ENCODE measurements around the gene IGSF6.
"Not testable (repeated sequence)": the region's sequence is repeated elsewhere in the genome, so short reads cannot be mapped to it uniquely, and the experiment has no call there.

Gene IGSF6, protein sequence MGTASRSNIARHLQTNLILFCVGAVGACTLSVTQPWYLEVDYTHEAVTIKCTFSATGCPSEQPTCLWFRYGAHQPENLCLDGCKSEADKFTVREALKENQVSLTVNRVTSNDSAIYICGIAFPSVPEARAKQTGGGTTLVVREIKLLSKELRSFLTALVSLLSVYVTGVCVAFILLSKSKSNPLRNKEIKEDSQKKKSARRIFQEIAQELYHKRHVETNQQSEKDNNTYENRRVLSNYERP

DNA sequence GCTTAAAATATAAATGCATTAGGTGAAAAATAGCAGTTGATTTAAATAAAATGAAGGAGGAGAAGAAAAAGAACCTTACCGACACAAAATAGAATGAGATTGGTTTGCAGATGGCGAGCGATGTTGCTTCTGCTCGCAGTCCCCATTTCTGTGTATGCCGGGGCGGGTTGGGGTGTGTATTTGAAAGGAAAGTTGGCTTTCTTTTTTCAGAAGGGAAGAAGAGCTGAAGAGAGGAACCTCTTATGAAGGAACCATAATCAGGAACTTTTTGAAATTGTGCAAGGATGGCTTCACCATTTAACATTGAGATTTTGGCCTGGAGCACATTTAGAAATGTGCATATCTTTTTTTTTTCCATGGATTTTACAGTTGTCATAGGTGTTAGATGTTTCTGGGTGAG lies at the start of gene IGSF6:
TSS of gene IGSF6 (minus strand) at position 156 of the 400 bp plus-strand sequence. CDS start at position 146, 10 bp downstream.
- Histone ChIP-seq H3K4me3 (ENCODE audit: low read depth, low read length) (no peak within 1 kb of the TSS), H3K27me3 (ENCODE audit: insufficient read depth, low read depth, severe bottlenecking) (no peaks in the 10 kb centered on the region), H3K27ac (no peak within 1 kb of the TSS), H3K9me3 (ENCODE audit: severe bottlenecking) (no peaks in the 10 kb centered on the region), H3K36me3 (peaks cover 9% of the 10 kb centered on the region)
- TF ChIP-seq, protein P1, sequence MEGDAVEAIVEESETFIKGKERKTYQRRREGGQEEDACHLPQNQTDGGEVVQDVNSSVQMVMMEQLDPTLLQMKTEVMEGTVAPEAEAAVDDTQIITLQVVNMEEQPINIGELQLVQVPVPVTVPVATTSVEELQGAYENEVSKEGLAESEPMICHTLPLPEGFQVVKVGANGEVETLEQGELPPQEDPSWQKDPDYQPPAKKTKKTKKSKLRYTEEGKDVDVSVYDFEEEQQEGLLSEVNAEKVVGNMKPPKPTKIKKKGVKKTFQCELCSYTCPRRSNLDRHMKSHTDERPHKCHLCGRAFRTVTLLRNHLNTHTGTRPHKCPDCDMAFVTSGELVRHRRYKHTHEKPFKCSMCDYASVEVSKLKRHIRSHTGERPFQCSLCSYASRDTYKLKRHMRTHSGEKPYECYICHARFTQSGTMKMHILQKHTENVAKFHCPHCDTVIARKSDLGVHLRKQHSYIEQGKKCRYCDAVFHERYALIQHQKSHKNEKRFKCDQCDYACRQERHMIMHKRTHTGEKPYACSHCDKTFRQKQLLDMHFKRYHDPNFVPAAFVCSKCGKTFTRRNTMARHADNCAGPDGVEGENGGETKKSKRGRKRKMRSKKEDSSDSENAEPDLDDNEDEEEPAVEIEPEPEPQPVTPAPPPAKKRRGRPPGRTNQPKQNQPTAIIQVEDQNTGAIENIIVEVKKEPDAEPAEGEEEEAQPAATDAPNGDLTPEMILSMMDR (IDR thresholded peaks at IDR 0.05; ENCODE audit: low read depth, low read length) = no peak
- DNase-seq = no peak

DNA sequence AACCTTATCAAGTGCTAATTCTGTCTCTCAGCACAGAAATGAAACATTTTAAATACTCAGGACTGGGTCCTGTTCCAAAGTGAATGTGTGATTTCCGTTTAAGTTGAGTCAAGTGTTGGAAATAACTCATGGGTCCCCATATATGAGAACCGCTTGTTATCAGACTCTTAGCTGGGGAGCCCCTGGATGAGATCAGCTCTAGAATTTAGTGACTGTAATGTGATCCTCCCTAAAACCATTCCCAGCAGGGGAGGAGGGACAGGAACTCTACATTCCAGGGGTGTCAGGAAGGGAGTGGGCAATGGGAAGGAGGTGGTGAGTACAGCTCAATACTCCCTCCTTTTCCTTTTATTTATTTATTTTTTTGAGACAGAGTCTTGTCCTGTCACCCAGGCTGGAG lies 48.9 kb upstream of the IGSF6 start:
- Histone ChIP-seq H3K9me3 (ENCODE audit: severe bottlenecking) (no peaks in the 10 kb centered on the region), H3K27ac (no peak overlapping the region), H3K36me3 (no peaks in the 10 kb centered on the region), H3K27me3 (ENCODE audit: insufficient read depth, low read depth, severe bottlenecking) (no peaks in the 10 kb centered on the region), H3K4me3 (ENCODE audit: low read depth, low read length) (no peak overlapping the region)
- TF ChIP-seq, protein P1 (IDR thresholded peaks at IDR 0.05; ENCODE audit: low read depth, low read length) = no peak
- DNase-seq = no peak

DNA sequence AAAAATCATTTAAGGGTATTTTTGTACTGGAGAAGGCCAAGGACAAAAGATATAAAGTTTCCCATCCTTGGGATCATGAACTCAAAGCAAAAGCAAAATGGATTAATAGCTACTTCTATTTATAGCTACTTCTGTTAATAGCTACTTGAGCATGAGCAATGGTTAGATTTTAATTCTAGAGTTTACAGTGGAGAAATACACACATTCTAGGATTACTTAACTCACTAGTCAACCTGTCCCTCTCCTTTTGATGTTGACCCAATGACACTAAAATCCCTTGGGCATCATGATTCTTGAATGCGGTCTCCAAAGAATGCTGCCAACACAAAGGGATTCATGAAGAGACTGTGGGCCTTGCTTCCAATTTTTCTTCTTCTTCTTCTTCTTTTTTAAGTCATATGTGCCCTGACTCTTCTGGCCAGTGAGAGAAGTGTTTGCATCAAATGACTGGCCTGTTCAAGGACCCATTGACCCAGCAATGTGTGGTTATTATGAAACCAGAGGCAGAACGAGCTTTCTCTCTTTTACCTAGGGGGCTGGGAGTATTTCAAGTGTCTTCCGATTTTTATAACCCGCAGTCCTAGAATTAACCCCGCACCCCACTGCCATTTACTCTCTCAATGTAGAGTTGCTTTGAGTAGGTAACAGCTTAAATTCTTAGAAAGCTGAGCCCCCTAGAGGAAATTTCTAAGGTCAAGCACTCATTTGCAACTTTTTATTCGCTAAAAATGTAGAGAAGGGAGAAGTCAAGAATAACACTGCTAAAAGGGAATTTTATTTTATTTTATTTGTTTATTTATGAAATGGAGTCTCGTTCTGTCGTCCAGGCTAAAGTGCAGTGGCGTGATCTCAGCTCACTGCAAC lies 46.0 kb upstream of the IGSF6 start:
- Histone ChIP-seq H3K9me3 (ENCODE audit: severe bottlenecking) (no peaks in the 10 kb centered on the region), H3K27ac (no peak overlapping the region), H3K36me3 (no peaks in the 10 kb centered on the region), H3K27me3 (ENCODE audit: insufficient read depth, low read depth, severe bottlenecking) (no peaks in the 10 kb centered on the region), H3K4me3 (ENCODE audit: low read depth, low read length) (no peak overlapping the region)
- DNase-seq = no peak
- TF ChIP-seq, protein P1 (IDR thresholded peaks at IDR 0.05; ENCODE audit: low read depth, low read length) = no peak

DNA sequence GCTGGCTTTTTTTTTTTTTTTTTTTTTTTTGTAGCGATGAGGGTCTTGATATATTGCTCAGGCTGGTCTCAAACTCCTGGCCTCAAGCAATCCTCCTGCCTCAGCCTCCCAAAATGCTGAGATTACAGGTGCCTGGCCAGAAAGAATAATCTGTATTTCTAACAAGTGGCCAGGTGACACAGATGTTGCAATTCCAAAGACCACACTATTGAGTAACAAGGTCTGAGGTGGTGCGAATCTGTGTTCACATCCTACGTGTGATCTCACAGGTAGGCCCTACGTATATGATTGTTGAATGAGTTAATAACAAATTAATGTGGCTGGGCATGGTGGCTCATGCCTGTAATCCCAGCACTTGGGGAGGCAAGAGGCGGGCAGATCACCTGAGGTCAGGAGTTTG lies 44.6 kb upstream of the IGSF6 start:
- Histone ChIP-seq H3K27ac (no peak overlapping the region), H3K4me3 (ENCODE audit: low read depth, low read length) (no peak overlapping the region)

DNA sequence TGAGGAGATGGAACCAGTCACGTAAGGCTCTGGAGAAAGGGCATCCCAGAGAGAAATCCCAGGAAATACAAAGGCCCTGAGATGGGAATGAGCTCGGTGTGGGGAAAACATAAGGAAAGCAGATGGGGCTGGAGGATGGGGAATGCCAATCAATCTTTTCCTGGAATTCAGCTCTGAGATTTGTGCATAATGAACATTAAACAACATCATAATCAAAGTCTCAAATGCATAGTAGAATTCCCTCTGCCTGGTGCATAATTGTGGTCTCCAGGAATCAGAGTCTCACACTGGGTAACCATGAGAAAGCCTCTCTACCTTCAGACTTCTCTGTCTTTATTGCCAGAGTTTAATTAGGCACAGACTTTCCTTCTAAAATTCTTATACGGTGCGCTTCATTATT lies 42.2 kb upstream of the IGSF6 start:
- Histone ChIP-seq H3K4me3 (ENCODE audit: low read depth, low read length) (no peak overlapping the region), H3K36me3 (no peaks in the 10 kb centered on the region), H3K27ac (no peak overlapping the region), H3K27me3 (ENCODE audit: insufficient read depth, low read depth, severe bottlenecking) (no peaks in the 10 kb centered on the region), H3K9me3 (ENCODE audit: severe bottlenecking) (no peaks in the 10 kb centered on the region)
- TF ChIP-seq, protein P1 (IDR thresholded peaks at IDR 0.05; ENCODE audit: low read depth, low read length) = no peak
- DNase-seq = no peak

More for the DNA sequence above, 44.6 kb upstream of the IGSF6 start:
- no peak for DNase-seq
- no peaks in the 10 kb centered on the region for H3K36me3 ChIP-seq
- no peaks in the 10 kb centered on the region for H3K27me3 ChIP-seq (ENCODE audit: insufficient read depth, low read depth, severe bottlenecking)
- no peaks in the 10 kb centered on the region for H3K9me3 ChIP-seq (ENCODE audit: severe bottlenecking)
- TF ChIP-seq, protein P1 (IDR thresholded peaks at IDR 0.05; ENCODE audit: low read depth, low read length) = no peak

DNA sequence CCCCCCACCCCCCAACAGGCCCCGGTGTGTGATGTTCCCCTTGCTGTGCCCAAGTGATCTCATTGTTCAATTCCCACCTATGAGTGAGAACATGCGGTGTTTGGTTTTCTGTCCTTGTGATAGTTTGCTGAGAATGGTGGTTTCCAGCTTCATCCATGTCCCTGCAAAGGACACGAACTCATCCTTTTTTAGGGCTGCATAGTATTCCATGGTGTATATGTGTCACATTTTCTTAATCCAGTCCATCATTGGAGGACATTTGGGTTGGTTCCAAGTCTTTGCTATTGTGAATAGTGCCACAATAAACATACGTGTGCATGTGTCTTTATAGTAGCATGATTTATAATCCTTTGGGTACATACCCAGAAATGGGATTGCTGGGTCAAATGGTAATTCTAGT lies 38.6 kb upstream of the IGSF6 start:
- not testable (repeated sequence) for DNase-seq; H3K27me3 ChIP-seq (ENCODE audit: insufficient read depth, low read depth, severe bottlenecking); H3K4me3 ChIP-seq (ENCODE audit: low read depth, low read length); H3K36me3 ChIP-seq; H3K27ac ChIP-seq; H3K9me3 ChIP-seq (ENCODE audit: severe bottlenecking)

Measured in WERI-Rb-1 (cell line).